GM12872 (cell line): ENCODE measurements around the gene ITM2C.

Experiments
- CTCF ChIP-seq: IDR thresholded peaks from 3 replicates; pipeline ENCODE4 v1.5.1; 2011; ENCODE audit warnings: low read depth, mild to moderate bottlenecking, low read length, moderate library complexity; ENCODE audit not compliant: insufficient read depth

Gene ITM2C

GRCh38 chr2:230881840-230882239, 17.1 kb downstream of the ITM2C start:
- TF ChIP-seq CTCF = no peak

GRCh38 chr2:230885463-230886130, 20.9 kb downstream of the ITM2C start:
- TF ChIP-seq CTCF = no peak

- TF ChIP-seq CTCF = no peak
Observed at GRCh38 chr2:230886206-230886605, 21.5 kb downstream of the ITM2C start.

GRCh38 chr2:230886671-230887071, 21.9 kb downstream of the ITM2C start:
- TF ChIP-seq CTCF = no peak

GRCh38 chr2:230887342-230887741, 22.6 kb downstream of the ITM2C start:
- TF ChIP-seq CTCF = no peak

GRCh38 chr2:230888824-230889400, 24.2 kb downstream of the ITM2C start:
- no peak for TF ChIP-seq CTCF

GRCh38 chr2:230889911-230890601, 25.3 kb downstream of the ITM2C start:
- TF ChIP-seq CTCF = no peak
